ENCODE data around the gene BST1. TPM values are rescaled to one million over a fixed set of nuclear protein-coding genes. Genes with fewer than 3 reads are reported as not detected.

The BST1 gene
- total RNA-seq, 1 experiment from 2014 or later = not detected

GRCh38 chr4:15774020-15774420 lies 71.2 kb downstream of the BST1 start:
- H3K79me1 ChIP-seq (ENCODE audit: insufficient read depth, low read depth, low read length, poor library complexity, severe bottlenecking) = no peaks in the 10 kb centered on the region
- H3T11ph ChIP-seq (ENCODE audit: low read length) = no peak overlapping the region
- no peaks in the 10 kb centered on the region for H3K9me3 ChIP-seq (ENCODE audit: control insufficient read depth, low read depth, low read length)
- no peak overlapping the region for H3K4ac ChIP-seq (ENCODE audit: low read depth, low read length)
- H3K23ac ChIP-seq (ENCODE audit: insufficient read length, low read depth, low read length) = no peak overlapping the region
- no CpG with 5 or more reads among the region's 4 CpGs for WGBS (ENCODE audit: extremely low coverage, insufficient read length, low lambda C conversion rate)
- Mint-ChIP-seq H3K4me3 (no peak overlapping the region), H3K4me1 (peaks cover 5% of the 10 kb centered on the region in 2 experiments), H3K27ac (no peak overlapping the region), H3K27me3 (ENCODE audit: low read depth) (peaks cover 69% of the 10 kb centered on the region), H3K36me3 (ENCODE audit: insufficient read depth in 1 of 3, low read depth in 3 of 3) (no peaks in the 10 kb centered on the region), H3K9me3 (no peaks in the 10 kb centered on the region)
- H3K79me2 ChIP-seq (ENCODE audit: insufficient read depth, low read length) = no peaks in the 10 kb centered on the region
- H2BK15ac ChIP-seq (ENCODE audit: low read depth, low read length) = no peak overlapping the region
- H4K8ac ChIP-seq (replicated peaks; ENCODE audit: insufficient read length, low read depth, low read length) = no peak overlapping the region
- no peaks in the 10 kb centered on the region for H3K4me1 ChIP-seq (ENCODE audit: insufficient read depth, low read length)
- H2BK12ac ChIP-seq (ENCODE audit: insufficient read length, low read depth, low read length) = no peak overlapping the region
- H4K91ac ChIP-seq (ENCODE audit: insufficient read length, low read depth, low read length) = no peak overlapping the region
- no peaks in the 10 kb centered on the region for H4K20me1 ChIP-seq (ENCODE audit: control insufficient read depth, insufficient read depth, insufficient read length)
- no peak overlapping the region for H3K27ac ChIP-seq (ENCODE audit: insufficient read length, low read depth, low read length)
- no peak overlapping the region for H3K4me2 ChIP-seq (ENCODE audit: insufficient read depth, insufficient read length, low read length)
- peaks cover 6% of the 10 kb centered on the region for H3K23me2 ChIP-seq (ENCODE audit: insufficient read length, low read depth, low read length, poor library complexity, severe bottlenecking)
- TF ChIP-seq CTCF (conservative IDR thresholded peaks at IDR 0.05) = no peak
- H2AFZ ChIP-seq (ENCODE audit: low read length) = no peak overlapping the region
- no peak overlapping the region for H3K56ac ChIP-seq (ENCODE audit: insufficient read length, low read depth, low read length)
- H3K14ac ChIP-seq (ENCODE audit: insufficient read depth, low read length) = no peak overlapping the region
- no peak overlapping the region for H2BK20ac ChIP-seq (ENCODE audit: low read depth, low read length, poor library complexity, severe bottlenecking)
- no peak overlapping the region for H3K18ac ChIP-seq (ENCODE audit: insufficient read length, low read depth, low read length)
- peaks cover 16% of the 10 kb centered on the region for H3K27me3 ChIP-seq (ENCODE audit: insufficient read depth, low read length)
- H4K5ac ChIP-seq (ENCODE audit: insufficient read length, low read depth, low read length) = no peak overlapping the region
- H2BK5ac ChIP-seq (ENCODE audit: insufficient read length, low read length) = no peak overlapping the region
- no peak overlapping the region for H2AK5ac ChIP-seq (ENCODE audit: insufficient read length, low read length)
- no peak overlapping the region for H2BK120ac ChIP-seq (ENCODE audit: low read depth, low read length, poor library complexity, severe bottlenecking)
- no peak for DNase-seq
- no peak overlapping the region for H3K9ac ChIP-seq (ENCODE audit: extremely low read depth, insufficient read length, low read length)
